ENCODE data around the gene STK16. TPM values are rescaled to one million over a fixed set of nuclear protein-coding genes. Genes with fewer than 3 reads are reported as not detected.

Gene STK16
- total RNA-seq, 1 donor from 2014 or later = 16.4 TPM

DNA sequence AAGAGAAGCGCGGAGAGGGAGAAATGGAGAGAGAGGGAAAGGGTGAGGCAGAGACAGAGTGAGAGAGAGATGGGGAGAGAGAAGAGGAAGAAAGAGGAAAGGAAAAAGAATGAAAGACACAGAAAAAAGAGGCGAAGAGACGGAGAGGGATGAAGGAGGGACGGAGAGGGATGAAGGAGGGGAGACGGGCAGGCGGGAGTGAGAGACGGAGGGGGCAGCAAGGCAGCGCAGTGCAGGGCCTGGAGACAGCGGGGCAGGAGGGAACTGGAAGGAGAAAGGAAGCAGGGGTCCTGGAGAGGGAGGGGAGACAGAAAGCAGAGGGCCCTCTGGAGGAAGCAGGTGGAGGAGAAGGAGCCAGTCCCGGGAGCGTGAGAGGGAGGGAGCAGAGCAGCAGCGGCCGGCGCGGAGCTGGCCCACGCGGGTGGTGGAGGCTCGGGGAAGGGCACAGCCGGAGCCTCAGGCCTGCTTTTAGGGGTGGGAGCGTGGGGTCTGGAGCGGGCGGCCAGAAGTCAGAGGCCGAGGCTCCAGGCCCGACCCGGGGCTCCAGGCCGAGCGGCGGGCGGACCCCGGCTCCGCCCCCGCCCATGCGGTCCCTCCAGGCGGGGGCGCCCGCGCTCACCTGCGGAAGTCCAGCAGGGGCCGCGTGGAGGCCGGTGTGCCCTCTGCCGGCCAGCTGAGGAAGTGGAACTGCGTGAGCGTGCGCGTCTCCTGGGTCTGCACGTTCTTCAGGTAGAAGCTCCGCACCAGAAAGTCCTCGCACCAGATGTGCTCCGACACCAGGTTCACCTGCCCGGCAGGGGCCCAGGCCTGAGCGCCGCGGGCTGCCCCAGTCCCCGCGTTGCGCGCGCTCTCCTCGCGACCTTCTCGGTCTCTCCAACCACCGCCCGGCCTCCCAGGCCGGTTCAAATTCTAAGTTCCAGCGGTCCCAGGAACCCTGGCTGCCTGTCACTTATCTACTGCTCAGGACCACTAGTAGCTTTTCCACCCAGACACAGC, 49.4 kb downstream of the STK16 start:
- DNase-seq (peak; percentile 94), ATAC-seq (peak; percentile 93)
- intact Hi-C loops (cut with micrococcal nuclease) = loop anchor here (5.0 to 10.0 kb wide), 2 partner anchors 60 to 132 kb away; partner anchors contain the start of gene NHEJ1

DNA sequence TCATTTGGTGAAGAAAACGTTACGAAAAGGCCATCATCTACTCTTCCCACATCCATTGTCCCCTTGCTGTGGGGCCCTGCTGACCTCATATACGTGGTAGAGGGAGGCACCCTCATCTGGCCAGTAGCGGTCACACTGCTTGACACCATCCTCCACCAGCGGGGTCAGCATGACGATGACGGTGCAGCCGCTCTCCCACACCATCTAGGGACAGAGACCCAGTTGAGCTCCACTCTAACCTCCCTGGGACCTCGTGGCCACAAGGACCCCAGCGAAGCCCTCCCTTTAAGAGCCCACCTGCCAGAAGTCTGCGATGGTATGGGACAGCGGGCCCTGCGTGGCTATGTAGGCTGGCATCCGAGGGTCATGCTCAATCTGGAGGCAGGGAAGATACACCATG, 50.9 kb downstream of the STK16 start:
- intact Hi-C loops (cut with micrococcal nuclease) = loop anchor here (5.0 to 10.0 kb wide), 2 partner anchors 61 to 134 kb away; partner anchors contain the start of gene NHEJ1
- ATAC-seq = no peak
- DNase-seq = no peak

DNA sequence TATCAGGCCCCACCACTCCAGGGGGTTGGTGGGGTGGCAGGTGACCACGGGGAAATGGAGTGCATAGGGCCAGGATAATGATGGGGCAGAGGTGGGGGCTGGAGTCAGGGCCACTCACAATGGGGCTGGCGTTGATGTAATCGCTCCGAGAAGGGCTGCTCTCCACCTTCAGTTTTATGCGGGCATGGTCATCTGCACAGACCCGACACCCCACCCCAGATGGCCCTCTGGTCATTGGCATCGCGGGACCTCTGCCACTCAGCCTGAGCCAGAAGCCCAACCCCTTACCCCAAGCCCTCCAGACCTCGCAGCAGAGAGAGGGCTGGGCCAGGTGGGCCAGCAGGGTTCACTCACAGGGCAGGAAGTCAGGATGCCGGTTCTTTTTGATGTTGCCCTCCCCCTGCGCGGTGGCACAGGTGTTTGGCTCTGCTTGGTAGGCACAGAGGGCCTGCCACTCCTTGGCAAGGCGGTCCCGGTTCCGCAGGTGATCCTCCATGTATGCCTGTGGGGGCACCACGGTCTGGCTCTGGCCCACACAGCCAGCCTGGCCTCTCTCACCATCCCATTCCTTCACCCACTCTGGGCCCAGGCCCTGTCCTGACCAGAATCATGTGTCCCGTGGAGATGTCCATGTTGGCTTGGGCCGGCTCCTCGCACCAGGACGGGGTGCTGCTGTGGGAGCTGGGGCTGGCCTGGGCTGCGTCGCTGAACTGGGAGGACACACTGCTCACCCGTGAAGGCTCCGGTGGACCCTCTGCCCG, 51.5 kb downstream of the STK16 start:
- ATAC-seq = no peak
- intact Hi-C loops (cut with micrococcal nuclease) = loop anchor here (5.0 to 10.0 kb wide), 2 partner anchors 62 to 135 kb away; partner anchors contain the start of gene NHEJ1
- DNase-seq = no peak

DNA sequence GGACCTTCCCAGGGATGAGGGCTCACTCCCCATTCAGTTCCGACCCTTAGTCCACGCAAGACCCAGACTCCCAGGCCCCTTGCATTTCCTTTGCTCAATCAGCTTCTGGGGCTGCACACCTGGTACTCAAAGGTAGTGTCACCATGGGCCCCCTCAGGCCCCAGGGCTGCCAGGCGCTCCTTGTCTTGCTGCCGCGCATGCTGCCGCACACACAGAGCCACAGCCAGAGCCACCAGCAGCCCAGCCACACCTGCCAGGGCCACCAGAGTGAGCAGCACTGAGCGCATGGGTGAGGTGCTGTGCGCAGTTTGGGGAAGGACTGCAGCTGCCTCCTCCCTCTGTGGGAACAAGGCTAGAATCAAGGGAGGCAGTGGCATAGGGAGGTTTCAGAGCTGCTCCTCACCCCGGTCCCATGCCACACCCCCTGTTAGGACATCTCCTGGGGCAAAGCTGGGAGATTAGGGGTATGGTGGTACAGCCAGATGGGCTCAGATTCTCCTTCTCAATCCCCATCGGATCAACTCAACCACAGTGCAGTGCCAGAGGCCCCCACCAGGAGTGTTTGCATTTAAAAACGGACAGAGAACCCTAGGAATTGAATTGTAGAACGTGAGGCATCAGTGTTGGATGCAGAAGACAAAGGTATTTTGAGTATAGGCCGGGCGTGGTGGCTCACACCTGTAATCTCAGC, 52.6 kb downstream of the STK16 start:
- ATAC-seq (no peak), DNase-seq (no peak)
- intact Hi-C loops (cut with micrococcal nuclease) = loop anchor here (5.0 to 10.0 kb wide), 2 partner anchors 63 to 136 kb away; partner anchors contain the start of gene NHEJ1

DNA sequence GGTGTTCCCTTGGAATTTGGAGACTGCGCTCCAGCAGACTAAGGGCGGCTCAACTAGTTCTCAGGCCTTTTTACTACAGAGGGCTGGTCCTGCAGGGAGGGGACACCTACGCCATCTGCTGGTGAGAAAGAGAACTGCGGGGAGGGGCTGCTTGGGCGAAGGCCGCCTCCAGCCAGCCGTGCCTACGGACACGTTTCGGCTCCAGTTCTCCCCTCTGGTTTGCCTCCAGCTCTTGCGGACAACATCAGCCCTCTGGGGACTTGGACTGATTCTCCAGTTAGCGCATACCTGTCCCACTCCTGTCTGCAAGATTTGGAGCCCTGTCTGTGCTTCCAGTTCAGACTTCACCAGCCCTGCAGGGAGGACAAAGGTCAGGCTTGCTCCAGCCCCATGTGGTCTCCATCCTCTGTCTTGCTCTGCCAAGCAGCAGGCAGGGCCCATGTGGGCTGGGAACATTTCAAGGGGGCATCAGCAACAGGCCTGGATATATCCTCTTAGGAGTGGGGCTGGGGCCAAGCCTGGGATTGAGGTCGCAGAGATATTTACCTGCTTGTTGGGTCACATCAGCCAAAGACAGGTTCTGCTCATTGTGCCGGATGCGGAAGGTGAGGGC, 53.6 kb downstream of the STK16 start:
- peak; percentile 90 for DNase-seq
- intact Hi-C loops (cut with micrococcal nuclease) = loop anchor here (5.0 to 10.0 kb wide), 2 partner anchors 64 to 137 kb away; partner anchors contain the start of gene NHEJ1
- peak; percentile 68 for ATAC-seq

DNA sequence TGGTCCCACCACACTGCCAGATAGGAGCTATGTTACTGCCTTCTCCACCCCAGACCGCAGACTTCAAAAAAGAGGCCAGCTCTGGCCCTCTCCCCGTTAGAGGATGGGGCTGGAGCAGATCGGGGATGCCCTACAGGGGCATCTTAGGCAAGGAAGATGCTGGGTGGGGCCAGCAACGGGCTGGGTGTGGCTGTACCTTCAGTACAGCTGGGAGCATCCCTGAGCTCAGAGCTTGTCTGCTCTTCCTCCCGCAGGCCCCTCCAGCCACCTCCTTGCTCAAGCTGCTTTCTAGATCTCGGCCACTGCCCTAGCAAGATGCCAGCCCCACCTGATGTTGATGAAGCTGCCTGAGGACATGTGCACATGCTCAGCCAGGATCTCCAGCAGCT, 54.1 kb downstream of the STK16 start:
- ATAC-seq (no peak), DNase-seq (no peak)
- intact Hi-C loops (cut with micrococcal nuclease) = loop anchor here (5.0 to 10.0 kb wide), 2 partner anchors 65 to 137 kb away; partner anchors contain the start of gene NHEJ1

Small RNA genes within 50 kb of the gene (microRNA-seq; reads per million reads assigned to microRNA genes)
- not detected for gene MIR153-1 (ENCODE audit: borderline number of aligned reads)

Other genes with a start within 250 kb of the STK16 start
- gene CFAP65, start 204.0 kb upstream of the STK16 start, total RNA-seq = not detected
- gene IHH, start 184.6 kb upstream of the STK16 start, total RNA-seq = not detected
- gene NHEJ1, start 84.7 kb upstream of the STK16 start, total RNA-seq = 7.0 TPM
- 0.37 TPM for gene SLC23A3, start 75.5 kb upstream of the STK16 start, total RNA-seq
- gene CNPPD1, start 68.6 kb upstream of the STK16 start, total RNA-seq = 65.0 TPM
- gene RETREG2, start 67.2 kb upstream of the STK16 start, total RNA-seq = 41.1 TPM
- 20.3 TPM for gene ZFAND2B, start 38.7 kb upstream of the STK16 start, total RNA-seq
- 28.2 TPM for gene ABCB6, start 26.5 kb upstream of the STK16 start, total RNA-seq
- gene ATG9A, start 15.8 kb upstream of the STK16 start, total RNA-seq = 81.8 TPM
- gene ANKZF1, start 15.7 kb upstream of the STK16 start, total RNA-seq = 30.4 TPM
- 2.5 TPM for gene GLB1L, start within 50 bp of the STK16 start, total RNA-seq
- not detected for gene TUBA4B, start 7.8 kb downstream of the STK16 start, total RNA-seq
- 116 TPM for gene TUBA4A, start 8.4 kb downstream of the STK16 start, total RNA-seq
- gene DNAJB2, start 33.9 kb downstream of the STK16 start, total RNA-seq = 74.9 TPM
- not detected for gene PTPRN, start 63.9 kb downstream of the STK16 start, total RNA-seq
- not detected for gene RESP18, start 87.3 kb downstream of the STK16 start, total RNA-seq
- 74.8 TPM for gene DNPEP, start 142.4 kb downstream of the STK16 start, total RNA-seq
- gene DES, start 172.9 kb downstream of the STK16 start, total RNA-seq = 14,457 TPM
- gene SPEG, start 189.4 kb downstream of the STK16 start, total RNA-seq = 111 TPM